GM21737 (cell line): ENCODE data around the gene BLM.
"Not testable (repeated sequence)": the region's sequence is repeated elsewhere in the genome, so short reads cannot be mapped to it uniquely, and the experiment has no call there.

Source experiments
- ATAC-seq: cut with Tn5 transposase; IDR thresholded peaks from one replicate; pipeline ENCODE4 v1.9.1; 2021; ENCODE audit warnings: mild to moderate bottlenecking, moderate library complexity; ENCODE audit not compliant: unreplicated experiment

BLM gene

GRCh38 chr15:90840157-90840855 lies 123.2 kb downstream of the BLM start:
- ATAC-seq, result no peak

- no peak for ATAC-seq
These were observed 123.8 kb downstream of the BLM start for GRCh38 chr15:90840954-90841353.

GRCh38 chr15:90844696-90845095 lies 127.5 kb downstream of the BLM start:
- no peak for ATAC-seq

- peak; percentile 88 for ATAC-seq
These were observed 128.2 kb downstream of the BLM start for GRCh38 chr15:90845201-90845949.

- not testable (repeated sequence) for ATAC-seq
These were observed 132.3 kb downstream of the BLM start for GRCh38 chr15:90849424-90849823.

GRCh38 chr15:90851114-90851513 lies 134.0 kb downstream of the BLM start:
- ATAC-seq, result no peak

GRCh38 chr15:90851940-90852339 lies 134.8 kb downstream of the BLM start:
- ATAC-seq, result no peak

GRCh38 chr15:90855139-90855538 lies 138.0 kb downstream of the BLM start:
- no peak for ATAC-seq

GRCh38 chr15:90857337-90857736 lies 140.2 kb downstream of the BLM start:
- no peak for ATAC-seq

- ATAC-seq, result no peak
These were observed 140.8 kb downstream of the BLM start for GRCh38 chr15:90857883-90858443.

GRCh38 chr15:90859234-90860131 lies 142.3 kb downstream of the BLM start:
- no peak for ATAC-seq

GRCh38 chr15:90860450-90860849 lies 143.3 kb downstream of the BLM start:
- no peak for ATAC-seq

GRCh38 chr15:90860942-90861675 lies 144.0 kb downstream of the BLM start:
- no peak for ATAC-seq

- ATAC-seq, result no peak
These were observed 145.3 kb downstream of the BLM start for GRCh38 chr15:90862487-90862886.

- no peak for ATAC-seq
These were observed 146.0 kb downstream of the BLM start for GRCh38 chr15:90862964-90863778.

- ATAC-seq, result no peak
These were observed 146.8 kb downstream of the BLM start for GRCh38 chr15:90863987-90864386.

GRCh38 chr15:90864507-90864906 lies 147.4 kb downstream of the BLM start:
- ATAC-seq, result no peak

GRCh38 chr15:90865702-90866101 lies 148.6 kb downstream of the BLM start:
- ATAC-seq, result no peak
